Gastrocnemius medialis (tissue), 4 donors: Measurements from ENCODE around the gene CPZ. TPM values are rescaled to one million over a fixed set of nuclear protein-coding genes. Genes with fewer than 3 reads are reported as not detected.

Source experiments
- ATAC-seq, 2 donors: fragments of 150-250 bp; one replicate each; pipeline ENCODE4 v1.9.1; 2016
- DNase-seq, 2 donors: peaks; one replicate each; pipeline ENCODE4 v3.0.0-alpha.2; 2019
- H3K27ac ChIP-seq, 4 donors: fragments of 200-600 bp; sonication (generic); 1 replicate in 1 of 4; 2 replicates in 3 of 4; pipeline ENCODE4 v1.5.1; 2016 to 2018; ENCODE audit warnings: mild to moderate bottlenecking in 2 of 4, moderate library complexity in 1 of 4
- H3K27me3 ChIP-seq, 3 donors: fragments of 200-600 bp; sonication (generic) in 2 of 3; 1 replicate in 1 of 3; 2 replicates in 2 of 3; pipeline versions ENCODE4 v1.5.1 to v1.6.0; 2016 to 2019; ENCODE audit warnings: mild to moderate bottlenecking in 1 of 3, moderate library complexity in 1 of 3
- H3K36me3 ChIP-seq, 2 donors: fragments of 200-600 bp; sonication (generic) in 1 of 2; one replicate each; pipeline ENCODE4 v1.5.1; 2017 to 2018
- H3K4me1 ChIP-seq, 2 donors: fragments of 200-600 bp; sonication (generic) in 1 of 2; one replicate each; pipeline ENCODE4 v1.5.1; 2016 to 2017; ENCODE audit warnings: mild to moderate bottlenecking in 2 of 2
- H3K4me3 ChIP-seq, 4 donors: fragments of 200-600 bp; sonication (generic) in 3 of 4; 1 replicate in 1 of 4; 2 replicates in 3 of 4; pipeline ENCODE4 v1.5.1; 2016 to 2019; ENCODE audit warnings: mild to moderate bottlenecking in 2 of 4
- H3K9me3 ChIP-seq, 3 donors: fragments of 200-600 bp; sonication (generic) in 2 of 3; 1 replicate in 1 of 3; 2 replicates in 2 of 3; pipeline ENCODE4 v1.5.1; 2016 to 2019
- POLR2A ChIP-seq, 2 donors: fragments of 450-650 bp; IDR thresholded peaks; one replicate each; pipeline ENCODE4 v1.6.1; 2017; ENCODE audit warnings: antibody characterized with exemption in 2 of 2, mild to moderate bottlenecking in 2 of 2, moderate library complexity in 2 of 2
- in situ Hi-C, 4 donors: fragments of 200-750 bp; cut with MboI; loops; one replicate each; pipeline versions ENCODE4 v1.15.0 to v1.8.0; 2017; ENCODE audit warnings: low sequenced_read_pairs in 4 of 4
- intact Hi-C: fragments of 100-400 bp; cut with DNase I; formaldehyde crosslinking; loops from one replicate; pipeline ENCODE4 v1.15.1; 2023; ENCODE audit warnings: low total_unique reads
- total RNA-seq, 4 donors: library from RNA; depleted of rRNA; stranded (reverse); fragments of >200 nt; gene quantifications; one replicate each; pipeline versions ENCODE4 v1.1.0 to v1.2.3, GENCODE V29; 2016
- TF ChIP-seq, protein P1 (sequence below), 5 experiments: fragments of 450-650 bp in 3 of 5; fragments of 200-600 bp in 2 of 5; sonication (generic) in 2 of 5; IDR thresholded peaks in 4 of 5; conservative IDR thresholded peaks in 1 of 5; 1 replicate in 4 of 5; 2 replicates in 1 of 5; pipeline ENCODE4 v1.5.1; 2016 to 2019; ENCODE audit warnings: antibody characterized with exemption in 5 of 5, mild to moderate bottlenecking in 3 of 5, moderate library complexity in 3 of 5

CPZ gene
- total RNA-seq, 4 donors from 2014 or later: not detected

DNA sequence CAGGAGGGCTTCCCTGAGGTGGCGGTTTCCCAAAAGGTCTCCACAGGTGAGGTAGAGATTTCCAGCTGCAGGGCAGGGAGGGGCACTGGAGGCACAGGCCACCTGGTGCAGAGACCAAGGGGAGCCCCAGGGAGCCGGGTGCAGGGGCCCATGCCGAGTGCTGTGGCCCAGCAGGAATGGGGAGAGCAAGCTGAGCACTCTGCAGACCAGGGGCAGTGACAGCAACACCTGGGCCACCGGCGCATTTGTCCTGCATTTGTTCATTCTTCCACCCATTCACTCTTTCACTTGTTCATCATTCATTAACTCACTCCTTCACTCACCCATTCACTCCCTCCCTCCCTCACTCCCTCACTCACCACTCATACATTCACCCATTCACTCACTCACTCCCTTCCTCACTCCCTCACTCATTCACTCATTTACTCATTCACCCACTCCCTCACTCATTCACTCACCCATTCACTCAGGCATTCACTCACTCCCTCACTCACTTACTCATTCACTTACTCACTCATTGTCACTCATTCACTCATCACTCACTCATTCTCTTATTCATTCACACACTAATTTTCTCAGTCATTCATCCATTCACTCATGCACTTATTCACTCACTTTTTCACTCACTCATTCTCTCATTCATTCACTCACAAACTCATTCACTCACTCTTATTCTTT is 16.3 kb downstream of the CPZ start:
- Histone ChIP-seq H3K27me3 (no peaks in the 10 kb centered on the region), H3K27ac (no peak overlapping the region), H3K9me3 (no peaks in the 10 kb centered on the region), H3K36me3 (no peaks in the 10 kb centered on the region), H3K4me1 (no peaks in the 10 kb centered on the region), H3K4me3 (no peak overlapping the region)
- intact Hi-C loops: loop anchor here (10.0 kb wide), 1 partner anchor 306 kb away; no protein-coding TSS in a partner anchor
- TF ChIP-seq, protein P1, sequence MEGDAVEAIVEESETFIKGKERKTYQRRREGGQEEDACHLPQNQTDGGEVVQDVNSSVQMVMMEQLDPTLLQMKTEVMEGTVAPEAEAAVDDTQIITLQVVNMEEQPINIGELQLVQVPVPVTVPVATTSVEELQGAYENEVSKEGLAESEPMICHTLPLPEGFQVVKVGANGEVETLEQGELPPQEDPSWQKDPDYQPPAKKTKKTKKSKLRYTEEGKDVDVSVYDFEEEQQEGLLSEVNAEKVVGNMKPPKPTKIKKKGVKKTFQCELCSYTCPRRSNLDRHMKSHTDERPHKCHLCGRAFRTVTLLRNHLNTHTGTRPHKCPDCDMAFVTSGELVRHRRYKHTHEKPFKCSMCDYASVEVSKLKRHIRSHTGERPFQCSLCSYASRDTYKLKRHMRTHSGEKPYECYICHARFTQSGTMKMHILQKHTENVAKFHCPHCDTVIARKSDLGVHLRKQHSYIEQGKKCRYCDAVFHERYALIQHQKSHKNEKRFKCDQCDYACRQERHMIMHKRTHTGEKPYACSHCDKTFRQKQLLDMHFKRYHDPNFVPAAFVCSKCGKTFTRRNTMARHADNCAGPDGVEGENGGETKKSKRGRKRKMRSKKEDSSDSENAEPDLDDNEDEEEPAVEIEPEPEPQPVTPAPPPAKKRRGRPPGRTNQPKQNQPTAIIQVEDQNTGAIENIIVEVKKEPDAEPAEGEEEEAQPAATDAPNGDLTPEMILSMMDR (IDR thresholded peaks at IDR 0.05 in 4 of 5, conservative IDR thresholded peaks at IDR 0.05 in 1 of 5): no peak
- TF ChIP-seq POLR2A (IDR thresholded peaks at IDR 0.05): no peak
- in situ Hi-C loops: no loop called here
- ATAC-seq (no peak), DNase-seq (no peak)

DNA sequence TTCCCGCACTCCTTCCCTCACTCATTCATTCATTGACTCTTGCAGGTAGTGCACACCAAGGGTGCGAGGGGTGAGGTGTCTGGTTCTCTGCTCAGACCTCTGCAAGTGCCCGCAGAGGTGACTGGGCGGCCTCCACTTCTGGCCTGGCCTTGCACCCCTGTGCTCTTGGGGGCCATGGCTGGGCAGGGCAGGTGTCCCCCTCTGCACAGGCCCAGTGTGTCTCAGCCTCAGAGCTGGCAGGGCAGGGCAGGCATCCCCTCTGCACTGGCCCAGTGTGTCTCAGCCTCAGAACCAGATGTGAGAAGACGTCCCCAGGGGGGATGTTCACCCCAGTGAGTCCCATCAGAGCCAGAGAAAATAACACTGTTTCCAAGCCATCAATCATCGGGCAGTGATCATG is 16.8 kb downstream of the CPZ start:
- TF ChIP-seq POLR2A (IDR thresholded peaks at IDR 0.05): no peak
- TF ChIP-seq, protein P1 (IDR thresholded peaks at IDR 0.05 in 4 of 5, conservative IDR thresholded peaks at IDR 0.05 in 1 of 5): no peak
- ATAC-seq (no peak), DNase-seq (no peak)
- Histone ChIP-seq H3K9me3 (no peaks in the 10 kb centered on the region), H3K27me3 (no peaks in the 10 kb centered on the region), H3K4me1 (no peaks in the 10 kb centered on the region), H3K27ac (no peak overlapping the region), H3K4me3 (no peak overlapping the region), H3K36me3 (no peaks in the 10 kb centered on the region)
- in situ Hi-C loops: no loop called here
- intact Hi-C loops: loop anchor here (10.0 kb wide), 1 partner anchor 305 kb away; no protein-coding TSS in a partner anchor

DNA sequence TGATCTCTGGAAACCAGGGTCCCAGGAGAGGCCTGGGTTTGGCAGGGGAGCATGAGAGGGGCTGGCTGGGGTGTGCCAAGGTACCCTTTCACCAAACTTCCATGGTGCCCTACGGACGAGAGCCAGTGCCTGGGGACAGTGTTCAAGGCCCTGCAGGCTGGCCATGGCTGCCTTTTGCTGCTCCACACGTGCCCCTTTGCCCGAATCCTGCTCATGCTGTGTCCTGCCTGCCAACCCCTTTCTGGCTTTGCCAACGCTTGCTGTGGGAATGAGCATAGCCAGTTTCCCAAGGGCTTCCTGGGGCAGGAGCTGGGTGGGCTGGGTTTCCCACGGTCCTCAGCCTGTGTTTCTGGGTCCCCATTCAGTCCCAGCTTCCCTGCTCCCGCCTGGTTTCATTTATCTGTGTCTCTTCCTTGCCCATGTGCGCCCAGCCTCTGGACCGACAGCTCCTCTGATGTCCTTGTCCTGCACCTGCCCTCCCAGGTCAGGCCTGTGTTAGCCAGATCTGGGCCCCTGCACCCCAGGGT is 17.3 kb downstream of the CPZ start:
- Histone ChIP-seq H3K27me3 (no peaks in the 10 kb centered on the region), H3K9me3 (no peaks in the 10 kb centered on the region), H3K27ac (no peak overlapping the region), H3K4me3 (no peak overlapping the region), H3K36me3 (no peaks in the 10 kb centered on the region), H3K4me1 (no peaks in the 10 kb centered on the region)
- ATAC-seq (no peak), DNase-seq (no peak)
- TF ChIP-seq POLR2A (IDR thresholded peaks at IDR 0.05): no peak
- TF ChIP-seq, protein P1 (IDR thresholded peaks at IDR 0.05 in 4 of 5, conservative IDR thresholded peaks at IDR 0.05 in 1 of 5): no peak
- in situ Hi-C loops: no loop called here
- intact Hi-C loops: loop anchor here (10.0 kb wide), 1 partner anchor 305 kb away; no protein-coding TSS in a partner anchor

DNA sequence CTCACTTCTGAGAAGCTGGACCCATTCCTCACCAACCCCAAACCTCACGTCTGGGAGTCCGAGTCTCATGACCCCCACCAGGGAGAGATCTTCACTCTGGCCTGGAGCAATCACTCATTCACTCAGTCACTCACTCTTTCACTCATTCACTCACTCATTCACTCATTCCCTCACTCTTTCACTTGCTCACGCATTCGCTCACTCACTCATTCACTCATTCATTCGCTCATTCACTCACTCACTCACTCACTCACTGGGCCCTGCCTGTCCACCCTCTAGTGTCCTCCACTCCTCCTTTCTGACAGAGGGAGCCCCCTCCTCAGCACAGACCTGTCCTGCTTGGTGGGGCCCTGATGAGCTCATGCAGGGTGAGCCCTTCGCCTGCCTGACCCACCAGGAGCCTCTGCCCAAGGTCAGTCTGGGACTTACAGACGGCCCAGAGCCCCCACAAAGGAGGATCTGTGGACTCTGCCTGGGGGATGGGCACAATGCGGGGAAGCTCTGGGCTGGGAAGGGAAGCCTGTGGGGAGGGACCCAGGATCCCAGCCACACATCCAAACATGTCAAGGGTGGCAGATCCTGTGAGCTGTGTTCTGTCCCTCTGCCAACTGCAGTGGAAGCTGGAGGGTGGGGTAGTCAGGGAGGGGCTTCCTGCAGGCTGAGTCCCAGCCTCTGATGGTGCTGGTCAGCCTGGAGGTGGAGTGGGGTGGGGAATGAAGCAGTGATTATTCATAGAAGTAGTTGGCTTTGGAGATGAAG is 18.5 kb downstream of the CPZ start:
- Histone ChIP-seq H3K36me3 (no peaks in the 10 kb centered on the region), H3K4me3 (no peak overlapping the region), H3K27me3 (no peaks in the 10 kb centered on the region), H3K4me1 (no peaks in the 10 kb centered on the region), H3K27ac (no peak overlapping the region), H3K9me3 (no peaks in the 10 kb centered on the region)
- in situ Hi-C loops: no loop called here
- no peak for TF ChIP-seq POLR2A (IDR thresholded peaks at IDR 0.05)
- TF ChIP-seq, protein P1 (IDR thresholded peaks at IDR 0.05 in 4 of 5, conservative IDR thresholded peaks at IDR 0.05 in 1 of 5): no peak
- intact Hi-C loops: no loop called here
- ATAC-seq: no peak
- no peak for DNase-seq
